ENCODE measurements around the gene ZWILCH. TPM values are rescaled to one million over a fixed set of nuclear protein-coding genes. Genes with fewer than 3 reads are reported as not detected.

Gene ZWILCH
- total RNA-seq, 4 donors from 2014 or later, result 2.0 to 6.0 (median 2.9) TPM

DNA sequence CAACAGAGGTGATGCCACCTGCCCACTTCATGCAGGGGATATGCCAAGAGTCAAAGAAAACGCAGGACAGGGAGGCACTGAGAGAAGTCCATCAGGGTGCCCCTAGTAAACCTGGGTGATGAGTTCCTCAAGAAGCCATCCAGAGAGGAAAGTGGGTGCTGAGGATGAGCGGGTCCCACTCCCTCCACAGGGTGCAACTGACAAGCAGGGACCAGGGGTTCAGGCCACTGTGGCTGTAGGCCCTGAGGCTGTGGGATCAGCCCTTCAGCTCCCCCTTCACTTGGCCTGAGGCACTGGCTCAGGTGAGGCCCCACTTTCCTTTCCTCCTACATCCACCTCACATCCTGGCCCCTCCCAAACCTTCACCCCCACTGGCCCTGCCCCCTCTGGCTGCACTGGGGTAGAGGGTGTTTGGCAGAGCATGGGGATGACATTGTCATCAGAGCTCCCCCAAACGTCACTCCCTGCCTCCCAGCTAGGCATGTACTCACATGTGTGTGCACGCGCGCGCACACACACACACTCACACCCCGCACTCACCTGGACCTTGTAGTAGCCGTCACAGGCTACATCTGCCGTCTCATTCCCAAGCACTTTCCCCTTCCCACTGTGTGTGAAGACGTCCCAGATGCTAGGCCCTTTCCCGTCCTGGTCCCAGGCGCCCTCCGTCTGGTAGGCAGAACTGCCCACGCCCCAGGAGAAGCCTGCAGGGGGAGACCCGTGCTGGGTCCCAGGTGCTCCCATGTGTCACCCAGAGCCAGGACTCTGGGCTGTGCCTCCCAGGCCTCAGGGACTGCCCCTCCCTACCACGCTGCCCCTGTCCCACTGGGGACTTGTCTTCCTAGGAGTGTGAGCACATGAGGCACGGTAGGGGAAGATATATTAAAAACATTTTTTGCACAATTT, 59.3 kb downstream of the ZWILCH start:
- no peaks in the 10 kb centered on the region for H3K36me3 ChIP-seq
- peaks cover 0 to 8% (median 0%) of the 10 kb centered on the region in 3 donors for H3K4me1 ChIP-seq
- peaks cover 3% of the 10 kb centered on the region for H3K27me3 ChIP-seq
- 50 to 90% methylated on average over 2 to 8 of the region's 18 CpGs for WGBS, 2 donors (ENCODE audit: low coverage in 1 of 2)
- no peak for ATAC-seq
- no peaks in the 10 kb centered on the region for H3K9me3 ChIP-seq
- TF ChIP-seq, protein P1, sequence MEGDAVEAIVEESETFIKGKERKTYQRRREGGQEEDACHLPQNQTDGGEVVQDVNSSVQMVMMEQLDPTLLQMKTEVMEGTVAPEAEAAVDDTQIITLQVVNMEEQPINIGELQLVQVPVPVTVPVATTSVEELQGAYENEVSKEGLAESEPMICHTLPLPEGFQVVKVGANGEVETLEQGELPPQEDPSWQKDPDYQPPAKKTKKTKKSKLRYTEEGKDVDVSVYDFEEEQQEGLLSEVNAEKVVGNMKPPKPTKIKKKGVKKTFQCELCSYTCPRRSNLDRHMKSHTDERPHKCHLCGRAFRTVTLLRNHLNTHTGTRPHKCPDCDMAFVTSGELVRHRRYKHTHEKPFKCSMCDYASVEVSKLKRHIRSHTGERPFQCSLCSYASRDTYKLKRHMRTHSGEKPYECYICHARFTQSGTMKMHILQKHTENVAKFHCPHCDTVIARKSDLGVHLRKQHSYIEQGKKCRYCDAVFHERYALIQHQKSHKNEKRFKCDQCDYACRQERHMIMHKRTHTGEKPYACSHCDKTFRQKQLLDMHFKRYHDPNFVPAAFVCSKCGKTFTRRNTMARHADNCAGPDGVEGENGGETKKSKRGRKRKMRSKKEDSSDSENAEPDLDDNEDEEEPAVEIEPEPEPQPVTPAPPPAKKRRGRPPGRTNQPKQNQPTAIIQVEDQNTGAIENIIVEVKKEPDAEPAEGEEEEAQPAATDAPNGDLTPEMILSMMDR (IDR thresholded peaks at IDR 0.05), result no peak
- TF ChIP-seq POLR2AphosphoS5 (IDR thresholded peaks at IDR 0.05) (no peak), EP300 (IDR thresholded peaks at IDR 0.05) (no peak), POLR2A (IDR thresholded peaks at IDR 0.05) (no peak)
- no peak overlapping the region for H3K4me3 ChIP-seq
- no peak overlapping the region for H3K27ac ChIP-seq

DNA sequence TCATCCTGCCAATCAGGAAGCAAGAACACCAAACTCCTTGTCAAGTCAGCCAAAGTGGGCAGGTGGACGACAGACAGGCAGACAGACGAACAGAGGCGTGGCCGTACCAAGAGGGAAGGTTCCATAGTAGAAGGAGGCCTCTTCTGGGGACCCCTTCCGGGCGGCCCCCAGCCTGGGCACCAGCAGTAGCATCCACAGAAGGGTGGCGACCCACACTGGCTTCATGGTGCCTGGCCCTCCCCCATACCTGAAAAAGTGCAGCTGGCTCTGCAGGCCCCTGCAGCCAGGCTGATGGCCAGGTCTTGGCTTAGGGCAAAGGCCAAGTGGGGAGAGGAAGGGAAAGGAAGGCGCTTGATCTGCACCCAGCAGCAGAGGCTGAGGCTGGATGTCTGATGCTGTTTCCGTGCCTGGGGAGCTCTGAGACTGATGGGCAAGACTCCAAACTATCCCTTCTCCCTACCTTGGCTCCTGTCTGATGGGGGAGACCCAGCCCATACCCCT, 60.1 kb downstream of the ZWILCH start:
- Histone ChIP-seq H3K4me1 (peaks cover 0 to 8% (median 0%) of the 10 kb centered on the region in 3 donors), H3K27ac (no peak overlapping the region), H3K4me3 (no peak overlapping the region), H3K36me3 (no peaks in the 10 kb centered on the region), H3K9me3 (no peaks in the 10 kb centered on the region), H3K27me3 (peaks cover 3% of the 10 kb centered on the region)
- ATAC-seq, result no peak
- TF ChIP-seq, protein P1 (IDR thresholded peaks at IDR 0.05), result no peak
- TF ChIP-seq EP300 (IDR thresholded peaks at IDR 0.05), result no peak
- TF ChIP-seq POLR2A (IDR thresholded peaks at IDR 0.05), result no peak
- no peak for TF ChIP-seq POLR2AphosphoS5 (IDR thresholded peaks at IDR 0.05)
- 17 to 78% methylated on average over 1 to 4 of the region's 9 CpGs for WGBS, 2 donors (ENCODE audit: low coverage in 1 of 2)

DNA sequence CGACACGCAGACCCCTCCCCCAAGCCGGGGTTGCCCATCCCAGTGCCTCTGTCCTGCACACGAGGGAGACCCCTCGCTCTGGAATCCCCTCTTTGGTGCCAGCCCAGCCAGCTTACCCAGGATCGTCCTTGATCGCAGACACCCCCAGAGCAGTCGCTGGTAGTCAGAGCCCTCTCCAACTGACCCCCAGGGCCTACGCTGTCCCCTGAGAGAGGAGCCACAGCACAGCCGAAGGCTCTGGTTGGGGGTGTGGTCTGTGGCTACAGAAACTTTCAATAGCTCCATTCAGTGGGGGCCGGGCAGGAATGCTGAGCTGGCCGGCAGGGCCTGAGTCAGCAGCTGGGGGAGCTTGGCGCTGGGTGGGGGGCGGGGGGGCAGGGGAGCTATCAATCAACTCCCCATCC, 60.6 kb downstream of the ZWILCH start, which contains the start of gene LCTL:
TSS of gene LCTL (minus strand) at position 258 of the 404 bp plus-strand sequence. CDS start 633 bp downstream, outside the sequence.
- Histone ChIP-seq H3K36me3 (no peaks in the 10 kb centered on the region), H3K27me3 (peaks cover 3% of the 10 kb centered on the region), H3K4me3 (no peak within 1 kb of the TSS), H3K4me1 (peaks cover 0 to 8% (median 0%) of the 10 kb centered on the region in 3 donors), H3K9me3 (no peaks in the 10 kb centered on the region), H3K27ac (no peak within 1 kb of the TSS)
- no peak for ATAC-seq
- WGBS, 2 donors (ENCODE audit: low coverage in 1 of 2), result no CpG with 5 or more reads among the region's 14 CpGs
- TF ChIP-seq, protein P1 (IDR thresholded peaks at IDR 0.05), result no peak
- TF ChIP-seq POLR2AphosphoS5 (IDR thresholded peaks at IDR 0.05) (no peak), EP300 (IDR thresholded peaks at IDR 0.05) (no peak), POLR2A (IDR thresholded peaks at IDR 0.05) (no peak)

DNA sequence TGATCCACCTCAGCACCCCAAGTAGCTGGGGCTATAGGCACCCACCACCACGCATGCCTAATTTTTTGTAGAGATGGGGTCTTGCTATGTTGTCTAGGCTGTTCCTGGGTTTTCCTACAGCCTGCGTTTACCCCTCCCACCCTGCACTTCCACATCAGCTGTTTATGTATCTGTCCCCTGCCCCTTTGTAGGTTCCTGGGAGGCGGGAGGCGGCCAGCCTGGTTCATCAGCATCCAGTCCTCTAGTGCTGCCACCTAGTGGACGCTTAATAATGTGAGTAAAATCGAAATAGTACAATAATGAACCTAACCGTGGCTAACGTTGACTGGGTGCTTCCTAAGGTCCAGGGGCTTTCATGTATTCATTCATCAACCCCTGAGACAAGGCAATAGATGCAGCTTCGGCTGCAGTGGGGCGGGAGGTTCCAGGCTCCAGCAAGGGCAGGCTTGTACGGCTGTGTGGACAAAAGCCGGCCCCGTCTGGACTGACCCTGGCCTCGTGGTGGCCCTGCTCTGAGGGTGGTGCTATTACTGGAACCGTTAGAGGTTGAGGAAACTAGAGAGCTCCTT, 61.9 kb downstream of the ZWILCH start:
- ATAC-seq, result peak; percentile 69
- H3K27me3 ChIP-seq, result peaks cover 3% of the 10 kb centered on the region
- 14 to 34% methylated on average over 6 to 8 of the region's 15 CpGs for WGBS, 2 donors (ENCODE audit: low coverage in 1 of 2)
- H3K4me1 ChIP-seq, result peaks cover 0 to 8% (median 0%) of the 10 kb centered on the region in 3 donors
- no peaks in the 10 kb centered on the region for H3K9me3 ChIP-seq
- TF ChIP-seq POLR2A (IDR thresholded peaks at IDR 0.05) (no peak), EP300 (IDR thresholded peaks at IDR 0.05) (no peak)
- TF ChIP-seq, protein P1 (IDR thresholded peaks at IDR 0.05), result peak in 3 of 4 experiments; percentile 21 to 69 (median 58)
- H3K4me3 ChIP-seq, result no peak overlapping the region
- no peak overlapping the region for H3K27ac ChIP-seq
- H3K36me3 ChIP-seq, result no peaks in the 10 kb centered on the region
